HepG2 (cell line): ENCODE measurements around the gene OPN1SW. TPM values are rescaled to one million over a fixed set of nuclear protein-coding genes. Genes with fewer than 3 reads are reported as not detected.

Experiments
- AGO1 ChIP-seq: fragments of 200-400 bp; formaldehyde crosslinking; IDR thresholded peaks from 2 replicates; pipeline ENCODE4 v1.6.1; 2017; ENCODE audit warnings: mild to moderate bottlenecking, low read depth, low read length, moderate library complexity; ENCODE audit not compliant: poor library complexity, severe bottlenecking
- ARNTL ChIP-seq: sonication (generic); formaldehyde crosslinking; IDR thresholded peaks from 2 replicates; pipeline ENCODE4 v1.4.0; 2020; ENCODE audit warnings: mild to moderate bottlenecking, missing genetic modification reagents
- HIVEP1 ChIP-seq: sonication (generic); formaldehyde crosslinking; IDR thresholded peaks from 2 replicates; pipeline ENCODE4 v1.4.0; 2020; ENCODE audit warnings: mild to moderate bottlenecking, missing genetic modification reagents
- NR2F1 ChIP-seq, 2 experiments: fragments of 450-650 bp in 1 of 2; formaldehyde crosslinking in 1 of 2; IDR thresholded peaks; 2 replicates each; pipeline versions ENCODE4 v1.5.0 to v1.6.1; 2016 to 2020; ENCODE audit warnings: mild to moderate bottlenecking in 1 of 2, missing compliant biosample characterization in 1 of 2, missing genetic modification reagents in 1 of 2, moderate library complexity in 1 of 2
- SCMH1 ChIP-seq: sonication (generic); formaldehyde crosslinking; IDR thresholded peaks from 2 replicates; pipeline ENCODE4 v1.9.0; 2021; ENCODE audit warnings: missing genetic modification reagents, mild to moderate bottlenecking, borderline replicate concordance
- SOX13 ChIP-seq, 3 experiments: fragments of 450-650 bp in 1 of 3; sonication (generic) in 1 of 3; formaldehyde crosslinking in 1 of 3; IDR thresholded peaks in 2 of 3; conservative IDR thresholded peaks in 1 of 3; 2 replicates each; pipeline versions ENCODE4 v1.5.0 to v1.6.1; 2016 to 2020; ENCODE audit warnings: antibody characterized with exemption in 1 of 3, mild to moderate bottlenecking in 1 of 3, missing compliant biosample characterization in 1 of 3, missing genetic modification reagents in 1 of 3, moderate library complexity in 1 of 3
- ZBTB7A ChIP-seq: sonication (generic); formaldehyde crosslinking; IDR thresholded peaks from 2 replicates; pipeline ENCODE4 v1.8.0; 2022; ENCODE audit warnings: mild to moderate bottlenecking, missing genetic modification reagents
- ZNF337 ChIP-seq: sonication (generic); formaldehyde crosslinking; IDR thresholded peaks from 2 replicates; pipeline ENCODE4 v1.5.1; 2020; ENCODE audit warnings: missing genetic modification reagents, low read depth, mild to moderate bottlenecking, borderline replicate concordance
- ZNF605 ChIP-seq: sonication (generic); formaldehyde crosslinking; IDR thresholded peaks from 2 replicates; pipeline ENCODE4 v1.8.0; 2022; ENCODE audit warnings: mild to moderate bottlenecking, missing genetic modification reagents
- ZNF83 ChIP-seq: sonication (generic); formaldehyde crosslinking; IDR thresholded peaks from 2 replicates; pipeline ENCODE4 v1.4.0; 2020; ENCODE audit warnings: missing genetic modification reagents, mild to moderate bottlenecking, borderline replicate concordance
- ZZZ3 ChIP-seq: sonication (generic); formaldehyde crosslinking; IDR thresholded peaks from 2 replicates; pipeline ENCODE4 v1.4.0; 2020; ENCODE audit warnings: missing genetic modification reagents, mild to moderate bottlenecking, borderline replicate concordance
- polyA plus RNA-seq, 8 experiments: library from polyadenylated mRNA; depleted of rRNA in 3 of 8; stranded (reverse) in 7 of 8; unstranded in 1 of 8; fragments of >200 nt; fragmentation: Illumina TruSeq in 4 of 8; extraction: Trizol in 4 of 8; gene quantifications; 2 replicates each; pipeline versions ENCODE4 v1.2.1 to v1.2.3, GENCODE V29; 2011 to 2016; ENCODE audit warnings: low read depth in 4 of 8, missing spikeins in 1 of 8, mixed read lengths in 1 of 8; ENCODE audit not compliant: insufficient read depth in 1 of 8
- total RNA-seq, 5 experiments: library from RNA; depleted of rRNA; stranded (reverse); fragments of >200 nt; fragmentation: Illumina TruSeq; extraction: Trizol; gene quantifications; 2 replicates each; pipeline ENCODE4 v1.2.3, GENCODE V29; 2016; ENCODE audit warnings: low read depth in 1 of 5
- TF ChIP-seq, protein P1 (sequence below): sonication (generic); formaldehyde crosslinking; IDR thresholded peaks from 2 replicates; pipeline ENCODE4 v1.5.0; 2020; ENCODE audit warnings: missing genetic modification reagents
- TF ChIP-seq, protein P2 (sequence below): sonication (generic); formaldehyde crosslinking; conservative IDR thresholded peaks from 2 replicates; pipeline ENCODE4 v1.4.0; 2020; ENCODE audit warnings: mild to moderate bottlenecking, missing genetic modification reagents, moderate library complexity
- TF ChIP-seq, protein P3 (sequence below): sonication (generic); formaldehyde crosslinking; IDR thresholded peaks from 2 replicates; pipeline ENCODE4 v1.4.0; 2020; ENCODE audit warnings: missing genetic modification reagents, mild to moderate bottlenecking, borderline replicate concordance
- TF ChIP-seq, protein P4 (sequence below): sonication (generic); formaldehyde crosslinking; IDR thresholded peaks from 2 replicates; pipeline ENCODE4 v1.4.0; 2020; ENCODE audit warnings: mild to moderate bottlenecking, missing genetic modification reagents
- TF ChIP-seq, protein P5 (sequence below): sonication (generic); formaldehyde crosslinking; conservative IDR thresholded peaks from 2 replicates; pipeline ENCODE4 v1.8.0; 2022; ENCODE audit warnings: missing genetic modification reagents
- TF ChIP-seq, protein P6 (sequence below): sonication (generic); formaldehyde crosslinking; IDR thresholded peaks from 2 replicates; pipeline ENCODE4 v1.4.0; 2020; ENCODE audit warnings: missing genetic modification reagents

OPN1SW gene
- total and polyA plus RNA-seq, 2 of the 13 experiments (the other 11 are each of a cell fraction or from before 2014, with no cell fraction given), result not detected

DNA sequence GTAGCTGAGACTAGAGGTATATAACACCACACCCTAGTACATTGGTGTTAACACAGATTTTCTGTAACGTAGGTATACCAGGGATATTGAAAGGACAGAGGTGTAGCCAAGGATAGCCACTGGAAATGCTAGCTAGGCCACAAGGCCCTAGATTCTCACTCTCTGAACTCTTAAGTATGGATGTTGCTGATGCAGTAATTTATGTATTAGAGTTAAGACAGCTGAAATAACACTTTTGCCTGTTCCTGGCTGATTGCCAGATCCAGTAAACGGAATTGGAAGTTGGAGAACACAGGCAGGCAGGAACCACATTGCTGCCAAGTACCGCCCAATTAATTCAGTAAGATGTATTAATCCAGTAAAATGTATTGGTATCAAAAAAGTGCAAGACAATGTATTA is 34.6 kb downstream of the OPN1SW start (continued):
- TF ChIP-seq, protein P1, sequence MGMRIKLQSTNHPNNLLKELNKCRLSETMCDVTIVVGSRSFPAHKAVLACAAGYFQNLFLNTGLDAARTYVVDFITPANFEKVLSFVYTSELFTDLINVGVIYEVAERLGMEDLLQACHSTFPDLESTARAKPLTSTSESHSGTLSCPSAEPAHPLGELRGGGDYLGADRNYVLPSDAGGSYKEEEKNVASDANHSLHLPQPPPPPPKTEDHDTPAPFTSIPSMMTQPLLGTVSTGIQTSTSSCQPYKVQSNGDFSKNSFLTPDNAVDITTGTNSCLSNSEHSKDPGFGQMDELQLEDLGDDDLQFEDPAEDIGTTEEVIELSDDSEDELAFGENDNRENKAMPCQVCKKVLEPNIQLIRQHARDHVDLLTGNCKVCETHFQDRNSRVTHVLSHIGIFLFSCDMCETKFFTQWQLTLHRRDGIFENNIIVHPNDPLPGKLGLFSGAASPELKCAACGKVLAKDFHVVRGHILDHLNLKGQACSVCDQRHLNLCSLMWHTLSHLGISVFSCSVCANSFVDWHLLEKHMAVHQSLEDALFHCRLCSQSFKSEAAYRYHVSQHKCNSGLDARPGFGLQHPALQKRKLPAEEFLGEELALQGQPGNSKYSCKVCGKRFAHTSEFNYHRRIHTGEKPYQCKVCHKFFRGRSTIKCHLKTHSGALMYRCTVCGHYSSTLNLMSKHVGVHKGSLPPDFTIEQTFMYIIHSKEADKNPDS (CRISPR knock-in tag), result no peak
- no peak for TF ChIP-seq ARNTL
- TF ChIP-seq, protein P2, sequence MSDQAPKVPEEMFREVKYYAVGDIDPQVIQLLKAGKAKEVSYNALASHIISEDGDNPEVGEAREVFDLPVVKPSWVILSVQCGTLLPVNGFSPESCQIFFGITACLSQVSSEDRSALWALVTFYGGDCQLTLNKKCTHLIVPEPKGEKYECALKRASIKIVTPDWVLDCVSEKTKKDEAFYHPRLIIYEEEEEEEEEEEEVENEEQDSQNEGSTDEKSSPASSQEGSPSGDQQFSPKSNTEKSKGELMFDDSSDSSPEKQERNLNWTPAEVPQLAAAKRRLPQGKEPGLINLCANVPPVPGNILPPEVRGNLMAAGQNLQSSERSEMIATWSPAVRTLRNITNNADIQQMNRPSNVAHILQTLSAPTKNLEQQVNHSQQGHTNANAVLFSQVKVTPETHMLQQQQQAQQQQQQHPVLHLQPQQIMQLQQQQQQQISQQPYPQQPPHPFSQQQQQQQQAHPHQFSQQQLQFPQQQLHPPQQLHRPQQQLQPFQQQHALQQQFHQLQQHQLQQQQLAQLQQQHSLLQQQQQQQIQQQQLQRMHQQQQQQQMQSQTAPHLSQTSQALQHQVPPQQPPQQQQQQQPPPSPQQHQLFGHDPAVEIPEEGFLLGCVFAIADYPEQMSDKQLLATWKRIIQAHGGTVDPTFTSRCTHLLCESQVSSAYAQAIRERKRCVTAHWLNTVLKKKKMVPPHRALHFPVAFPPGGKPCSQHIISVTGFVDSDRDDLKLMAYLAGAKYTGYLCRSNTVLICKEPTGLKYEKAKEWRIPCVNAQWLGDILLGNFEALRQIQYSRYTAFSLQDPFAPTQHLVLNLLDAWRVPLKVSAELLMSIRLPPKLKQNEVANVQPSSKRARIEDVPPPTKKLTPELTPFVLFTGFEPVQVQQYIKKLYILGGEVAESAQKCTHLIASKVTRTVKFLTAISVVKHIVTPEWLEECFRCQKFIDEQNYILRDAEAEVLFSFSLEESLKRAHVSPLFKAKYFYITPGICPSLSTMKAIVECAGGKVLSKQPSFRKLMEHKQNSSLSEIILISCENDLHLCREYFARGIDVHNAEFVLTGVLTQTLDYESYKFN (CRISPR knock-in tag), result no peak
- TF ChIP-seq, protein P3, sequence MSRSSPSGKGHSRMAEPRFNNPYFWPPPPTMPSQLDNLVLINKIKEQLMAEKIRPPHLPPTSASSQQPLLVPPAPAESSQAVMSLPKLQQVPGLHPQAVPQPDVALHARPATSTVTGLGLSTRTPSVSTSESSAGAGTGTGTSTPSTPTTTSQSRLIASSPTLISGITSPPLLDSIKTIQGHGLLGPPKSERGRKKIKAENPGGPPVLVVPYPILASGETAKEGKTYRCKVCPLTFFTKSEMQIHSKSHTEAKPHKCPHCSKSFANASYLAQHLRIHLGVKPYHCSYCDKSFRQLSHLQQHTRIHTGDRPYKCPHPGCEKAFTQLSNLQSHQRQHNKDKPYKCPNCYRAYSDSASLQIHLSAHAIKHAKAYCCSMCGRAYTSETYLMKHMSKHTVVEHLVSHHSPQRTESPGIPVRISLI (CRISPR knock-in tag), result no peak
- TF ChIP-seq, protein P4, sequence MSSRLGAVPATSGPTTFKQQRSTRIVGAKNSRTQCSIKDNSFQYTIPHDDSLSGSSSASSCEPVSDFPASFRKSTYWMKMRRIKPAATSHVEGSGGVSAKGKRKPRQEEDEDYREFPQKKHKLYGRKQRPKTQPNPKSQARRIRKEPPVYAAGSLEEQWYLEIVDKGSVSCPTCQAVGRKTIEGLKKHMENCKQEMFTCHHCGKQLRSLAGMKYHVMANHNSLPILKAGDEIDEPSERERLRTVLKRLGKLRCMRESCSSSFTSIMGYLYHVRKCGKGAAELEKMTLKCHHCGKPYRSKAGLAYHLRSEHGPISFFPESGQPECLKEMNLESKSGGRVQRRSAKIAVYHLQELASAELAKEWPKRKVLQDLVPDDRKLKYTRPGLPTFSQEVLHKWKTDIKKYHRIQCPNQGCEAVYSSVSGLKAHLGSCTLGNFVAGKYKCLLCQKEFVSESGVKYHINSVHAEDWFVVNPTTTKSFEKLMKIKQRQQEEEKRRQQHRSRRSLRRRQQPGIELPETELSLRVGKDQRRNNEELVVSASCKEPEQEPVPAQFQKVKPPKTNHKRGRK (CRISPR knock-in tag), result no peak
- no peak for TF ChIP-seq ZNF337 (CRISPR knock-in tag)
- no peak for TF ChIP-seq SCMH1 (CRISPR knock-in tag)
- TF ChIP-seq NR2F1 (CRISPR knock-in tag; IDR thresholded peaks at IDR 0.05), result no peak
- TF ChIP-seq ZNF83 (CRISPR knock-in tag), result no peak
- no peak for TF ChIP-seq ZNF605
- TF ChIP-seq, protein P5, sequence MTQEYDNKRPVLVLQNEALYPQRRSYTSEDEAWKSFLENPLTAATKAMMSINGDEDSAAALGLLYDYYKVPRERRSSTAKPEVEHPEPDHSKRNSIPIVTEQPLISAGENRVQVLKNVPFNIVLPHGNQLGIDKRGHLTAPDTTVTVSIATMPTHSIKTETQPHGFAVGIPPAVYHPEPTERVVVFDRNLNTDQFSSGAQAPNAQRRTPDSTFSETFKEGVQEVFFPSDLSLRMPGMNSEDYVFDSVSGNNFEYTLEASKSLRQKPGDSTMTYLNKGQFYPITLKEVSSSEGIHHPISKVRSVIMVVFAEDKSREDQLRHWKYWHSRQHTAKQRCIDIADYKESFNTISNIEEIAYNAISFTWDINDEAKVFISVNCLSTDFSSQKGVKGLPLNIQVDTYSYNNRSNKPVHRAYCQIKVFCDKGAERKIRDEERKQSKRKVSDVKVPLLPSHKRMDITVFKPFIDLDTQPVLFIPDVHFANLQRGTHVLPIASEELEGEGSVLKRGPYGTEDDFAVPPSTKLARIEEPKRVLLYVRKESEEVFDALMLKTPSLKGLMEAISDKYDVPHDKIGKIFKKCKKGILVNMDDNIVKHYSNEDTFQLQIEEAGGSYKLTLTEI (CRISPR knock-in tag), result no peak
- TF ChIP-seq, protein P6, sequence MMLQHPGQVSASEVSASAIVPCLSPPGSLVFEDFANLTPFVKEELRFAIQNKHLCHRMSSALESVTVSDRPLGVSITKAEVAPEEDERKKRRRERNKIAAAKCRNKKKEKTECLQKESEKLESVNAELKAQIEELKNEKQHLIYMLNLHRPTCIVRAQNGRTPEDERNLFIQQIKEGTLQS, result no peak
- no peak for TF ChIP-seq SOX13 (IDR thresholded peaks at IDR 0.05)
- no peak for TF ChIP-seq SOX13 (CRISPR knock-in tag; conservative IDR thresholded peaks at IDR 0.05 in 1 of 2, IDR thresholded peaks at IDR 0.05 in 1 of 2)
- no peak for TF ChIP-seq ZBTB7A (CRISPR knock-in tag)
- TF ChIP-seq ZZZ3, result no peak
- no peak for TF ChIP-seq AGO1
- no peak for TF ChIP-seq HIVEP1
- TF ChIP-seq, all 625 proteins: peak for 0
